Ovary (tissue), 9 donors: ENCODE measurements around the gene TNFRSF25. TPM values are rescaled to one million over a fixed set of nuclear protein-coding genes. Genes with fewer than 3 reads are reported as not detected.

ENCODE experiments used
- DNase-seq, 5 donors: peaks; one replicate each; pipeline ENCODE4 v3.0.0-alpha.2; 2019 to 2020
- H3K27ac ChIP-seq, 2 donors: fragments of 200-600 bp; one replicate each; pipeline versions ENCODE4 v1.5.1 to v1.8.0; 2019 to 2022
- H3K27me3 ChIP-seq: fragments of 200-600 bp; one replicate; pipeline ENCODE4 v1.8.0; 2022
- H3K36me3 ChIP-seq: fragments of 200-600 bp; sonication (generic); one replicate; pipeline ENCODE4 v1.5.1; 2019
- H3K4me1 ChIP-seq: one replicate; pipeline ENCODE4 v1.8.1; 2013; ENCODE audit warnings: mild to moderate bottlenecking, moderate library complexity; ENCODE audit not compliant: insufficient read depth
- H3K4me3 ChIP-seq: fragments of 200-600 bp; sonication (generic); one replicate; pipeline ENCODE4 v1.5.1; 2017
- H3K9me3 ChIP-seq, 2 donors: fragments of 200-600 bp in 1 of 2; sonication (generic) in 1 of 2; one replicate each; pipeline versions ENCODE4 v1.5.1 to v1.8.1; 2013 to 2019; ENCODE audit warnings: mild to moderate bottlenecking in 1 of 2, moderate library complexity in 1 of 2
- EP300 ChIP-seq: sonication (generic); formaldehyde crosslinking; IDR thresholded peaks from one replicate; pipeline ENCODE4 v1.6.1; 2017; ENCODE audit warnings: antibody characterized with exemption
- POLR2A ChIP-seq: fragments of 450-650 bp; IDR thresholded peaks from one replicate; pipeline ENCODE4 v1.6.1; 2017; ENCODE audit warnings: antibody characterized with exemption, mild to moderate bottlenecking, moderate library complexity
- WGBS, 3 donors: extraction: QIAGEN DNeasy Blood & Tissue Kit in 1 of 3; methylation state at CpG; one replicate each; pipeline versions ENCODE4 v1.1.5 to v1.1.7; 2013 to 2017; 5-methylcytosine and 5-hydroxymethylcytosine counted together
- intact Hi-C, 4 donors: fragments of 100-400 bp; cut with DNase I; formaldehyde crosslinking; loops; one replicate each; pipeline versions ENCODE4 v1.11.0 to v1.15.1; 2022 to 2023
- polyA plus RNA-seq, 2 donors: library from polyadenylated mRNA; stranded (reverse); fragments of 200-250 nt in 1 of 2; fragments of 350-450 nt in 1 of 2; fragmentation: Illumina TruSeq in 1 of 2; extraction: RNeasy Lipid Tissue Mini Kit (QIAGEN cat#74804) in 1 of 2; gene quantifications; one replicate each; pipeline ENCODE4 v1.2.3, GENCODE V29; 2013 to 2014
- total RNA-seq, 7 donors: library from RNA; depleted of rRNA in 2 of 7; stranded (reverse); fragments of >200 nt in 2 of 7; fragmentation: NEBNext Ultra II Directional in 3 of 7; extraction: Animal tissue kit (Norgen Biotek cat#: 25700) in 3 of 7; gene quantifications; one replicate each; pipeline versions ENCODE4 v1.1.0 to v1.2.4, GENCODE V29; 2016 to 2023
- TF ChIP-seq, protein P1 (sequence below), 3 donors: fragments of 450-650 bp in 2 of 3; fragments of 200-600 bp in 1 of 3; IDR thresholded peaks; one replicate each; pipeline versions ENCODE4 v1.5.1 to v1.8.0; 2016 to 2022; ENCODE audit warnings: antibody characterized with exemption in 3 of 3, mild to moderate bottlenecking in 1 of 3
- donor health status: DM: no; HTN: no; CAD: no; lungs with moderate emphysema.
- donor health status: DM: no; HTN: no; CAD: no.
- donor health status: Bipolar disorder and iron deficiency.
- donor health status: DM: yes; HTN: yes; CAD: no.
- donor health status: DM: no; HTN: no; CAD: no.
- donor health status: DM: yes; HTN: yes; CAD: no.

The TNFRSF25 gene
- total and polyA plus RNA-seq, 9 donors = 1.7 to 13.1 (median 7.7) TPM

DNA sequence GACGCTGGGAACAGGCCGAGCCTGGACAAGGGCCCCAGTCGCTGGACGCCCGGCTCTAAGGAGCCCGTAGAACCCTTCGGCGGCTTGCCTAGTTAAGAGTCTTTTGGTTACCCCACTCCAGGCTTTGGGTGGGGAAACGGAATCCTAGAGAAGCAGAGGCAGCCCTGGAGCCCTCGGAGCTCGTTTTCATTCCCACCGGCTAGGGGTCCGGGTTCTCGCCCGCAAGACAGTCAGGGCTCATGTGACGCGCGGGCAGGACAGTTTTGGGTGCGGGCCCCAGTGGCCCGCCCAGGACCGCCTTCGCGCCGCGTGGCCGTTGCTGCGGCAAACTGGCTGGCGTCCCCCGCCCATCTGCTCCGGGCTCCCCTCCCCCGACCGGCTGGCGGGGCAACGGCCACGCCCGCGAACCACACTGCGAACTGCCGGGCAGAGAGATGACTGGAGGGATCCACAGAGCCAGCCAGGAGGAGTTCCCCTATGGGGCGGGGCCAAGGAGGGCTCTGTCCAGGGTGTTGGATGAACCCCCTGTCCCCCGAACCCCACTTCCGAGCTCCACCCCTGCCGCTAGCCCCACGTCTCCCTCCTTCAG is 45.4 kb downstream of the TNFRSF25 start:
- intact Hi-C loops = no loop called here
- no peak overlapping the region for H3K4me3 ChIP-seq
- H3K27me3 ChIP-seq = peaks cover 12% of the 10 kb centered on the region

DNA sequence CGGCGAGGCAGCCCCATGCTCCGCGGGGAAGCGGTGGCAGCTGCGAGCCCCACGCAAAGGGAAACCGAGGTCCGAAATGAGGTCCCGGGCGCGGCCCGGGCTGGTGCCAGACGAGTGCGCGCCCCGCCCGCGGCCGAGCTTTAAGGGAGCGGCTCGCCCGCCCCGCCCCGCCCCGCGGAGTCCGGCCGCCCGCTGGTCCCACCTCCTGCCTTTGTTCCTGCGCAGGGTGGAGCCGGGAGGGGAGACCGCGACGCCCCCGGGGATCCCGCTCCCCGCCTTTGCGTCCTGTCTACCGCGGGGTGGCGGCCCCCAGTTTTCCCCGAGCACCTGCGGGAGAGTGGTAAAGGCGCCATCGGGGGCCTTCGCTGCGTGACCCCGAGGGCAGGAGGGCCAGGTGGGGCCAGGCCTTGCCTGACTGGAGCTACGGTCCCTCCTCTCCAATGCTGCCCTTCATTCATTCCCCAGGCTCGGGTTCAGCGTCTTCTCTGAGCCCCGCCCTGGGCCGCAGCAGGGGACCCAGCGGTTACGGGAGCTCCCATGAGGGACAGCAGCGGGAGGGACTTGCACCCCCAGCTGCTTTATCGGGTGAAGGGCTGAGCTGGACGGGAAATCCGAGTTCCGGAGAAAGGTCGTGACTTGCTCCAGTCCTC is 46.0 kb downstream of the TNFRSF25 start, which contains the start of gene HES2:
Gene HES2 (minus strand): TSS at position 116 of the 650 bp plus-strand sequence. CDS start 99 bp downstream, at position 17.
- 1% methylated on average over 17 to 62 of the region's 62 CpGs for WGBS, 3 donors
- peak within 1 kb of the TSS; percentile 3 for H3K4me3 ChIP-seq
- TF ChIP-seq, protein P1, sequence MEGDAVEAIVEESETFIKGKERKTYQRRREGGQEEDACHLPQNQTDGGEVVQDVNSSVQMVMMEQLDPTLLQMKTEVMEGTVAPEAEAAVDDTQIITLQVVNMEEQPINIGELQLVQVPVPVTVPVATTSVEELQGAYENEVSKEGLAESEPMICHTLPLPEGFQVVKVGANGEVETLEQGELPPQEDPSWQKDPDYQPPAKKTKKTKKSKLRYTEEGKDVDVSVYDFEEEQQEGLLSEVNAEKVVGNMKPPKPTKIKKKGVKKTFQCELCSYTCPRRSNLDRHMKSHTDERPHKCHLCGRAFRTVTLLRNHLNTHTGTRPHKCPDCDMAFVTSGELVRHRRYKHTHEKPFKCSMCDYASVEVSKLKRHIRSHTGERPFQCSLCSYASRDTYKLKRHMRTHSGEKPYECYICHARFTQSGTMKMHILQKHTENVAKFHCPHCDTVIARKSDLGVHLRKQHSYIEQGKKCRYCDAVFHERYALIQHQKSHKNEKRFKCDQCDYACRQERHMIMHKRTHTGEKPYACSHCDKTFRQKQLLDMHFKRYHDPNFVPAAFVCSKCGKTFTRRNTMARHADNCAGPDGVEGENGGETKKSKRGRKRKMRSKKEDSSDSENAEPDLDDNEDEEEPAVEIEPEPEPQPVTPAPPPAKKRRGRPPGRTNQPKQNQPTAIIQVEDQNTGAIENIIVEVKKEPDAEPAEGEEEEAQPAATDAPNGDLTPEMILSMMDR (IDR thresholded peaks at IDR 0.05) = no peak
- TF ChIP-seq EP300 = no peak
- TF ChIP-seq POLR2A = no peak
- H3K36me3 ChIP-seq = no peaks in the 10 kb centered on the region
- H3K27me3 ChIP-seq = peaks cover 9% of the 10 kb centered on the region
- intact Hi-C loops = loop anchor here in 1 of 4 donors (10.0 kb wide), 1 partner anchor 55 kb away; no protein-coding TSS in a partner anchor
- H3K9me3 ChIP-seq = no peaks in the 10 kb centered on the region
- H3K4me1 ChIP-seq = no peaks in the 10 kb centered on the region
- DNase-seq = no peak
- H3K27ac ChIP-seq = no peak within 1 kb of the TSS

More for the DNA sequence above, 45.4 kb downstream of the TNFRSF25 start:
- Histone ChIP-seq H3K27ac (no peak overlapping the region), H3K36me3 (no peaks in the 10 kb centered on the region), H3K9me3 (no peaks in the 10 kb centered on the region), H3K4me1 (no peaks in the 10 kb centered on the region)
- no peak for DNase-seq
- WGBS, 3 donors = 6 to 8% (median 6%) methylated on average over 37 to 44 of the region's 44 CpGs
- TF ChIP-seq POLR2A (no peak), EP300 (no peak)
- TF ChIP-seq, protein P1 (IDR thresholded peaks at IDR 0.05) = no peak

DNA sequence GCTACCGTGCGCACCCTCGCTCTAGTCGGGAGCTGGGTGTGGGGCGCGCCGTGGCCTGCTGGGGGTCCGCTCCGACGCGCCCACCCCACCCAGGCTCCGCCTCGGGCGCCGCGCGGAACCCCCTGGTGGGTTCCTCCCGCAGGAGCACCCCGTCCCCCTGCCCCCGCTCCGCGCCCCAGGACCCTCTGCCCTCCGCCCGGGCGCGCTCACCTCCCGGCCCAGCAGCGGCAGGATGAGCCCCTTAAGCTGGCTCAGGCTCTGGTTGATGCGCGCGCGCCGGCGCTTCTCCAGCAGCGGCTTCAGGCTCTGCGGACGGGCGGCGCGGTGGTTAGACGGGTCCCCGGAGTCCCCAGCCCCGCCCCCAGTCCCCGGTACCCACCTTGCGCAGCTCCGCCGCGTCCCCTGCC is 46.6 kb downstream of the TNFRSF25 start:
- H3K4me1 ChIP-seq = no peaks in the 10 kb centered on the region
- WGBS, 3 donors = 1 to 5% (median 1%) methylated on average over 18 to 48 of the region's 48 CpGs
- TF ChIP-seq EP300 (no peak), POLR2A (no peak)
- TF ChIP-seq, protein P1 (IDR thresholded peaks at IDR 0.05) = no peak
- H3K27ac ChIP-seq = no peak overlapping the region
- H3K36me3 ChIP-seq = no peaks in the 10 kb centered on the region
- no peaks in the 10 kb centered on the region for H3K9me3 ChIP-seq
- no peak for DNase-seq
- intact Hi-C loops = loop anchor here in 1 of 4 donors (10.0 kb wide), 1 partner anchor 55 kb away; no protein-coding TSS in a partner anchor
- peak overlapping the region; percentile 3 for H3K4me3 ChIP-seq
- peaks cover 8% of the 10 kb centered on the region for H3K27me3 ChIP-seq

DNA sequence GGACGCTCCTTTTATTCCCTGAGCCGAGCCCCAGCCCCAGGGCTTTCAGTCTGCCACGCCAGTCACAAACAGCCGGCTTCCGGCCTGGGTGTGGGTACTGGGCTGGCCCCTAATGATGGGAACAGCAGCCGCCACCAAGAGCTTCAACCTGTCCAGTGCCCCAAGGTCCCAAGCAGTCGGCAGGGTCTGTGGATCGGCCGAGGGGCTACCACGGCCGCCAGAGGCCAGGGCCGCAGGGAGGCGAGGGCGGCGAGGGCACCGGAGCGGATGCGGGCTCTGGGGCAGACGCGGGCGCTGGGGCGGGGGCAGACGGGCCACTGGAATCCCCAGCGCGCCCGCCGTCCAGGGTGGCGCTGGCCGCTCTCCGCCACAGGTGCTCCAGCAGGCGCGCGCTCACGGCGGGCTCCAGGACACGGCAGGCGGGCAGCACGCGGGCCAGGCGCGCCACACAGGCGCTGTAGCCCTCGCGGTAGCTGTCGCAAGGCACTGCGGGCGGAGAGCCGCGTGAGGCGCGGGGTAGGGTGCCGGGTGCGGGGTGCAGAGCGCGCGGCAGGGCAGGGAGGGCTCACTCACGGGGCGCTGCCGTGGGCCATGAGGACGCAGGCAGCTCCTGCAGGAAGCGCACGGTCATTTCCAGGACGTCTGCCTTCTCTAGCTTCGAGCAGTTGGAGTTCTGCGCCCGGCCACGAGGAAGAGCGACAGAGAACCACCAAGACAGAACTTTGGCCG is 47.1 kb downstream of the TNFRSF25 start:
- WGBS, 3 donors = 5 to 6% (median 6%) methylated on average over 16 to 69 of the region's 69 CpGs
- Histone ChIP-seq H3K4me3 (no peak overlapping the region), H3K4me1 (no peaks in the 10 kb centered on the region), H3K9me3 (no peaks in the 10 kb centered on the region), H3K36me3 (no peaks in the 10 kb centered on the region), H3K27me3 (peaks cover 7% of the 10 kb centered on the region), H3K27ac (no peak overlapping the region)
- intact Hi-C loops = loop anchor here in 1 of 4 donors (10.0 kb wide), 1 partner anchor 54 kb away; no protein-coding TSS in a partner anchor
- no peak for DNase-seq
- TF ChIP-seq, protein P1 (IDR thresholded peaks at IDR 0.05) = no peak
- no peak for TF ChIP-seq POLR2A
- TF ChIP-seq EP300 = no peak
